Lung (tissue), 12 donors: ENCODE results near the gene ATP8A1. TPM values are rescaled to one million over a fixed set of nuclear protein-coding genes. Genes with fewer than 3 reads are reported as not detected.

Experiments used
- ATAC-seq: fragments of 200-7000 bp; cut with Tn5 transposase; one replicate; pipeline ENCODE4 v1.9.1; 2020; ENCODE audit warnings: moderate number of reproducible peaks; ENCODE audit not compliant: insufficient read depth, low FRiP score
- DNase-seq, 3 donors: peaks; one replicate each; pipeline ENCODE4 v3.0.0-alpha.2; 2013 to 2017
- H3K27ac ChIP-seq, 2 donors: one replicate each; pipeline ENCODE4 v1.5.1; 2013; ENCODE audit warnings: mild to moderate bottlenecking in 2 of 2, moderate library complexity in 2 of 2, control low read depth in 1 of 2, inconsistent platforms in 1 of 2, low read depth in 1 of 2, low read length in 1 of 2
- H3K27me3 ChIP-seq, 3 donors: one replicate each; pipeline ENCODE4 v1.5.1; 2013; ENCODE audit warnings: low read length in 2 of 3; ENCODE audit not compliant: control insufficient read depth in 3 of 3, insufficient read depth in 3 of 3
- H3K36me3 ChIP-seq, 4 donors: one replicate each; pipeline ENCODE4 v1.5.1; 2013; ENCODE audit warnings: low read length in 4 of 4, mild to moderate bottlenecking in 1 of 4, moderate library complexity in 1 of 4; ENCODE audit not compliant: control insufficient read depth in 4 of 4, insufficient read depth in 4 of 4
- H3K4me1 ChIP-seq, 5 donors: one replicate each; pipeline ENCODE4 v1.5.1; 2013; ENCODE audit warnings: low read length in 5 of 5, mild to moderate bottlenecking in 2 of 5, moderate library complexity in 1 of 5; ENCODE audit not compliant: control insufficient read depth in 5 of 5, insufficient read depth in 5 of 5
- H3K4me3 ChIP-seq: one replicate; pipeline ENCODE4 v1.5.1; 2013; ENCODE audit warnings: mild to moderate bottlenecking, control low read depth, moderate library complexity
- H3K9ac ChIP-seq, 2 donors: one replicate each; pipeline ENCODE4 v1.5.1; 2013; ENCODE audit warnings: low read length in 2 of 2, control low read depth in 1 of 2; ENCODE audit not compliant: insufficient read depth in 1 of 2
- H3K9me3 ChIP-seq, 4 donors: one replicate each; pipeline ENCODE4 v1.5.1; 2013; ENCODE audit warnings: low read length in 3 of 4, mild to moderate bottlenecking in 1 of 4, moderate library complexity in 1 of 4; ENCODE audit not compliant: control insufficient read depth in 4 of 4, insufficient read depth in 3 of 4
- WGBS, 2 donors: extraction: QIAGEN DNeasy Blood & Tissue Kit; methylation state at CpG; one replicate each; pipeline ENCODE4 v1.1.7; 2013; 5-methylcytosine and 5-hydroxymethylcytosine counted together
- polyA plus RNA-seq, 2 donors: library from polyadenylated mRNA; stranded (reverse); fragments of 200-250 nt; gene quantifications; one replicate each; pipeline ENCODE4 v1.2.1, GENCODE V29; 2013
- total RNA-seq, 2 donors: library from RNA; depleted of rRNA in 1 of 2; stranded (reverse); fragments of >200 nt in 1 of 2; gene quantifications; one replicate each; pipeline ENCODE4 v1.2.1, GENCODE V29; 2014 to 2021
- TF ChIP-seq, protein P1 (sequence below): IDR thresholded peaks from 2 replicates; pipeline ENCODE4 v1.5.1; 2012; ENCODE audit warnings: mild to moderate bottlenecking; ENCODE audit errors: control extremely low read depth, extremely low read depth
- donor health status: control.
- donor health status: control.
- donor health status: Bipolar disorder and iron deficiency.
- donor health status: healthy.
- donor health status: DM: yes; HTN: yes; CAD: no.

ATP8A1 gene
- total and polyA plus RNA-seq, 4 donors = 13.8 to 297 (median 48.9) TPM

DNA sequence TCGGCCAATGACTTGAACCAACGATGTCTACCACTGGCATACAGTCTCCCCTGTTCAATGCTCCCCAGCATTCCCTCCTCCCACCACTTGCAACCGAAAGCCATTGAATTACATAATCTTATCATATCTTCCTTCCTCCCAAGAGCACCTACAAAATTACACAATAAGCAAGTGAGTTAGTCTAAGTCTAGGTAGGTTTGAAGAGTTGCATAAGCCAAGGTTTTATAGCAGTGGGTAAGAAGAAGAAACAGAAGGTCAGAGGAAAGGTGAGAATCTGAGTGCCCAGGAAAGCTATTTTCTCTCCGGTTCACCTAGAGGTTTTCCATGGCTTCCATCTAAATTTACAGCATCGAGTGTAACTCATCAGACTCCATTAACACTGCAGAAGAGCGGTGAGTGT lies 40.3 kb downstream of the ATP8A1 start:
- ATAC-seq (no peak), DNase-seq (no peak)
- TF ChIP-seq, protein P1, sequence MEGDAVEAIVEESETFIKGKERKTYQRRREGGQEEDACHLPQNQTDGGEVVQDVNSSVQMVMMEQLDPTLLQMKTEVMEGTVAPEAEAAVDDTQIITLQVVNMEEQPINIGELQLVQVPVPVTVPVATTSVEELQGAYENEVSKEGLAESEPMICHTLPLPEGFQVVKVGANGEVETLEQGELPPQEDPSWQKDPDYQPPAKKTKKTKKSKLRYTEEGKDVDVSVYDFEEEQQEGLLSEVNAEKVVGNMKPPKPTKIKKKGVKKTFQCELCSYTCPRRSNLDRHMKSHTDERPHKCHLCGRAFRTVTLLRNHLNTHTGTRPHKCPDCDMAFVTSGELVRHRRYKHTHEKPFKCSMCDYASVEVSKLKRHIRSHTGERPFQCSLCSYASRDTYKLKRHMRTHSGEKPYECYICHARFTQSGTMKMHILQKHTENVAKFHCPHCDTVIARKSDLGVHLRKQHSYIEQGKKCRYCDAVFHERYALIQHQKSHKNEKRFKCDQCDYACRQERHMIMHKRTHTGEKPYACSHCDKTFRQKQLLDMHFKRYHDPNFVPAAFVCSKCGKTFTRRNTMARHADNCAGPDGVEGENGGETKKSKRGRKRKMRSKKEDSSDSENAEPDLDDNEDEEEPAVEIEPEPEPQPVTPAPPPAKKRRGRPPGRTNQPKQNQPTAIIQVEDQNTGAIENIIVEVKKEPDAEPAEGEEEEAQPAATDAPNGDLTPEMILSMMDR = no peak
- Histone ChIP-seq H3K27me3 (no peaks in the 10 kb centered on the region), H3K9ac (no peak overlapping the region), H3K9me3 (no peaks in the 10 kb centered on the region), H3K4me1 (peaks cover 0 to 22% (median 0%) of the 10 kb centered on the region in 5 donors), H3K4me3 (no peak overlapping the region), H3K36me3 (peaks cover 0 to 3% (median 0%) of the 10 kb centered on the region in 4 donors), H3K27ac (no peak overlapping the region)
- WGBS, 2 donors = 74 to 85% methylated on average over 6 of the region's 6 CpGs

DNA sequence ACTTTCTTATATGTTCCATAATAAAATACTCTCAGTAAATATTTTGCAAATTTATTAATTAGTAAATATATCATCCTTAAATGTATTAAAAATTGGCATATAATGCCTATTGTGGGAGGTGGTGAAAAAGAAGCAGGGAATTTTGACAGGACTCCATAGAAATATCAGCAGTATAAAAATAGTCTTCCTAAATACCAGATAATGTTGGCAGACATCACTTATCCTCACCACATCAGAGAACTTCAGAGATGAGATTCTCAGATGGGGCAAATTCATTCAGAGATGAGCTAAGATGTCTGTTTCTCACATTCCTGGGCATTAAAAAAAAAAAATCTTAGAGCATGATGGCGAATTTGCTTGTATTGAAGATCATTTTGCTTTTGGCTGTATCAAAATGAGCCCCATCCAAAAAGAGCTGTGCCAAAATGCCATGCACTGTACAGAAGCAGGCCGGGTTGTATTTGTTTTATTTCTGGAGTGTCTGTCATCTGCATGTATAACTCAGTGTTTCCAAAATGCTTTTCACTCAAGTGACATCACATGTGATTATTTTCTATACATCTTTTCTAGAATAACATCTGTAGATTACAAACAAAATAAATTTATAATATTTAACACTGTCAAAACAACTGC lies 41.7 kb downstream of the ATP8A1 start:
- Histone ChIP-seq H3K9me3 (no peaks in the 10 kb centered on the region), H3K4me3 (no peak overlapping the region), H3K27me3 (no peaks in the 10 kb centered on the region), H3K4me1 (peaks cover 0 to 24% (median 0%) of the 10 kb centered on the region in 5 donors), H3K9ac (no peak overlapping the region), H3K36me3 (peaks cover 0 to 3% (median 0%) of the 10 kb centered on the region in 4 donors), H3K27ac (peak overlapping the region in 1 of 2 donors; percentile 45)
- 83 to 84% methylated on average over 2 of the region's 2 CpGs for WGBS, 2 donors
- TF ChIP-seq, protein P1 = no peak
- ATAC-seq (no peak), DNase-seq (no peak)

DNA sequence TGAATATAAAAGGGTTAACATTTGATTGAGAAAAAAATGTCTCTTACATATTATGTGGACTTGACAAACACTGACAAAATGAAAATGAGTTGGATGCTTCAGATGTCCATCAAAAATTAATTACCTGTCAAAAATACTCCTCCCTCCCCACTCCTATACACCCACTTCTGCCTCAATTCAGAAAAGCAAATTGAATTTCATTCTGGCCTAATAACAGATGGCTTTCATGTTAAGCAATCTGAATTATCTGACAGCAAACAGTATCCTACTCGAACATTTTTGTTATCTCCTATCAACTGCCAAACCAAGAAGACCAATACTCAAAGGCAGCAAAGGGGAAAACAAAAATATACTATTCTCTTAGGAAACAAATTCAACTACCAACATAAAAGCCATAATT lies 44.0 kb downstream of the ATP8A1 start:
- TF ChIP-seq, protein P1 = no peak
- Histone ChIP-seq H3K27me3 (no peaks in the 10 kb centered on the region), H3K36me3 (peaks cover 0 to 7% (median 0%) of the 10 kb centered on the region in 4 donors), H3K4me3 (no peak overlapping the region), H3K27ac (no peak overlapping the region), H3K9me3 (no peaks in the 10 kb centered on the region), H3K9ac (no peak overlapping the region), H3K4me1 (peaks cover 0 to 23% (median 0%) of the 10 kb centered on the region in 5 donors)
- ATAC-seq (no peak), DNase-seq (no peak)
- WGBS, 2 donors = 40 to 70% methylated on average over 1 of the region's 1 CpG

DNA sequence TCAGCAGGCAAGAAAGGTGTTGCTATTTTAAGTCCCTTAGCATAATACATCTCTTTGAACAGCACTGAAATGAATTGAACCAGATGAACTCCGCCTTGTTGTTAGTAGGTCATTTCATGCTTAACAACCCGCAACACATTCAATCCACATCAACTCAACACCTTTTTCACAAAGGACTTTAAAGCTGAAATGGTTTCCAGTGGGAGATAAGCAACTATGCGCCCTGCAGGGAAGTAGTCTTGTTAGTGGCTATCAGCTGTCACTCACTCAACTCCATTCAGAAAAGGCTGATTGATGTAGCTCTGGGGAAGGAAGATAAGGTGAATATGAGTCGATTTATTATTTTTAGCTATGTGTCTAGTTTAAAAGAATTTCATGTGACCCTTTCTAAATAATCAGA lies 46.0 kb downstream of the ATP8A1 start:
- ATAC-seq (no peak), DNase-seq (no peak)
- Histone ChIP-seq H3K9ac (no peak overlapping the region), H3K4me1 (peaks cover 0 to 22% (median 0%) of the 10 kb centered on the region in 5 donors), H3K27me3 (no peaks in the 10 kb centered on the region), H3K27ac (no peak overlapping the region), H3K36me3 (peaks cover 0 to 8% (median 0%) of the 10 kb centered on the region in 4 donors), H3K4me3 (no peak overlapping the region), H3K9me3 (no peaks in the 10 kb centered on the region)
- TF ChIP-seq, protein P1 = no peak
- WGBS, 2 donors = 95 to 96% methylated on average over 4 of the region's 4 CpGs
